Midbrain (tissue), 1 donor: Measurements from ENCODE around the gene TPSD1.
"Not testable (repeated sequence)": the region's sequence is repeated elsewhere in the genome, so short reads cannot be mapped to it uniquely, and the experiment has no call there.

Experiments used
- DNase-seq: peaks from one replicate; lab custom pipeline; 2025; lab: John Stamatoyannopoulos, UW

TPSD1 gene

DNA sequence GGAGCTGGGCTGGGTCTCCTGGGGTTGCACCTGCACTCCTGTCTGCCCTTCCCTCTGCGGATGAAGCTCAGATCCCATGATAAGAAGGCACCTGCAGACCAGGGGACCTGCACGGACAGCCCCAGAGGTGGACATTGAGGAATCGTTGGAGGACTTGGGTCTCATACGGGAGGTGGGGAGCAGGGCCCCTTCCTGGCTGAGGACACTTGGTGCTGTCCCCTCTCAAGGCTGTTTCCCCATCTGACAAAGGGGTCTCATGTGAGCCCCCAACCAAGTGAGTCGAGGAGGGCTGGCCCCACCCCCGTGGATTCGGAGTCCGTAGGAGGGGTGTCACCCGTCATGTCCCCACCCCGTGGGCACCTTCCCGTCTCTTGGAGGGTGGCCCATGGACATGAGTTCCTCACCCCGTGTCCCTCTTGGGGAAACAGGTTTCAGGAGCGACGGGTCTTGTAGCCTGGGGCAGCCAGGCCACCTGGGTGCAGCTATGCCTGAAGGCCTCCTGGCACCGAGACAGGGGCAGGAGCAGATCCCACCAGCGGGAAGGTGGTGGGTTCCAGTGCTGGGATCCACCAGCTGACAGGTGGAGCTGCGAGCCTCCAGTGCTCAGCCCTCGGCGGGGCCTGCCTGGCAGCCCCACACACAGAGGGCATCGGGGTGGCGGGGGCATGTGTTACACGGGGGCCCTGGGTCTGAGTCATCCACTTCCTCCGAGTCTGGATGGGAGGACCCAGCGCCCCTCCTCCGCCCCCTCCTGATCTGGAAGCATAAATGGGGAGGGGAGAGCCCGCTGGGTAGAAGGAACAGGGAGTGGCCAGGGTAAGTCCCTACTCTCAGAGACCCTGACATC, at the start of gene TPSD1:
Gene TPSD1 (plus strand): TSS at position 794 of the 847 bp plus-strand sequence. CDS start 212 bp downstream, outside the sequence.
- not testable (repeated sequence) for DNase-seq

DNA sequence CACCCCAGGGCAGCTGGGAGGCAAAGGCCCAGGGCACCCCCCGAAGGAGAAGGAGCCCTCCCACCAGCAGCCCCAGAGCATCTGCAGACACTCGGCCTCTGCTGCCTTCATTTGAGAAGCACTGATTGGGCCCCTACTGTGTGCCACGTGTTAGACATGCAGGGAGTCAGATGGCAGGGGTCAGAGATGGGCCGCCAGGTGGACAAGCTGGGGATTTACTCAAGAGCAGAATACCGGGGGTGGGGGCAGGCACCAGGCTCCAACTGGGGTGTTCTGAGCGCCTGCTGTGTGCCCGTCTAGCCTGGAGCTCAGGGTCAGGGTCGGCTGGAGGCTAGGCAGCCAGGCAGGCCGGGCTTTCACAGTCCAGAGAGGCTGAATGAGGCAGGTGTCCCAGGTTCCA, 49.5 kb upstream of the TPSD1 start:
- no peak for DNase-seq

DNA sequence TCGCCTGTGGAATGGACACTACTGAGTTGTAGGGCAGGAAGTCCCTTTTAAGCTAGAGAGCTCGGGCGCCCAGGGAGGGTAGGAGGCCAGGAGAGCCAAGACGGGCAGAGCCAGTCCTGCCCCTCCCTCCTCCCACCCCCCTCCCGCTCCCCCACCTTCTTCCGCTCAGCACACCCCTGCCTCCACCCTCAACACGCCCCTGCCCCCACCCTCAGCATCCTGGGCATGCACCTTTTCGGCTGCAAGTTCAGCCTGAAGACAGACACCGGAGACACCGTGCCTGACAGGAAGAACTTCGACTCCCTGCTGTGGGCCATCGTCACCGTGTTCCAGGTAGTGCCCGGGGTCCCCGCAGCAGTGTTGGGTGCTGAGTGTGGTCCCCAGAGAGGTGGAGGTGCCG, 49.1 kb upstream of the TPSD1 start:
- no peak for DNase-seq

DNA sequence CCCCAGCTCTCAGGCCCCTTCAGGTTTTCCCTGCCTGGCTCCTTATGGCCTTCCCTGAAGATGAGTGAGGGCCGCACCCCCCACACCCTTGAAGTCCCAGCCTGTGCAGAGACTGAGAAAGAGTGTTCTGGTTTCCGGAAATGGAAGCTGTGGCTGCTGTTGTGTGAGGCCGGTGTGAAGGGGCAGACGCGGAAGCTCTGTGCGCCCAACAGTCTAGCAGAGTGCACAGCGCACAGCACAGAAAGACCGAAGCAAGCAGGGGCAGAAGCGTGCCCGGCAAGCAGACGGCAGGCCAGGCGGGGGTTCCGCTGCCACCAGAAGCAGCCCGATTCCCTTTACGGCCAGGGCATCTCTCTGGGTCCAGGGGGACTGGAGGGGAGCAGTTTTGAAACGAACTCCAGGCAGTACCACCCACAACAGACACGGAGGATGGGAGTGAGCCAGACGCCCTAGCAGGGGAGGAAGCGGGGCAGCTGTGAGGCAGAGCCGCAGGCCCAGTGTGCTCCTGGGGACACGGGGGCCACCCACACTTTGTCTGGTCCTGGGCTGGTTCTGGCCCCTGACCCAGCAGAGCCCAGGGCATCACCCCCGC, 47.5 kb upstream of the TPSD1 start:
- DNase-seq: no peak

DNA sequence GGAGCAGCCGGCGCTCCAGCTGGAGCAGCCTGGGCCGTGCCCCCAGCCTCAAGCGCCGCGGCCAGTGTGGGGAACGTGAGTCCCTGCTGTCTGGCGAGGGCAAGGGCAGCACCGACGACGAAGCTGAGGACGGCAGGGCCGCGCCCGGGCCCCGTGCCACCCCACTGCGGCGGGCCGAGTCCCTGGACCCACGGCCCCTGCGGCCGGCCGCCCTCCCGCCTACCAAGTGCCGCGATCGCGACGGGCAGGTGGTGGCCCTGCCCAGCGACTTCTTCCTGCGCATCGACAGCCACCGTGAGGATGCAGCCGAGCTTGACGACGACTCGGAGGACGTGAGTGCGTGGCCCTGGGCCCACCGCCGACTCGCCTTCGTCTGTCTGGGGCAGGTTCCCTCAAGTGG, 46.8 kb upstream of the TPSD1 start:
- no peak for DNase-seq

DNA sequence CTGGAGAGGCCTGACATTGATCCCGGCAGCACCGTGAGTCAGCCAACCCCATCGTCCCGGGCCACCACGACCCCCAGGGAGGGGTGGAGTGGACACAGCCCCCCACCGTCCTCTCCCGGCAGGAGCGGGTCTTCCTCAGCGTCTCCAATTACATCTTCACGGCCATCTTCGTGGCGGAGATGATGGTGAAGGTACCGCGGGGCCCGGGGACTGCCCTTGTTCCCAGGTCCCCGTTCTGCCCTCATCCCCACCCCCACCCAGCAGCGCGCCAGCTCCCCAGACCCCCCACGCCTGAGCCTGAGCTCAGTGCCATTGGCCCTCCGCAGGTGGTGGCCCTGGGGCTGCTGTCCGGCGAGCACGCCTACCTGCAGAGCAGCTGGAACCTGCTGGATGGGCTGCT, 45.4 kb upstream of the TPSD1 start:
- DNase-seq: no peak

DNA sequence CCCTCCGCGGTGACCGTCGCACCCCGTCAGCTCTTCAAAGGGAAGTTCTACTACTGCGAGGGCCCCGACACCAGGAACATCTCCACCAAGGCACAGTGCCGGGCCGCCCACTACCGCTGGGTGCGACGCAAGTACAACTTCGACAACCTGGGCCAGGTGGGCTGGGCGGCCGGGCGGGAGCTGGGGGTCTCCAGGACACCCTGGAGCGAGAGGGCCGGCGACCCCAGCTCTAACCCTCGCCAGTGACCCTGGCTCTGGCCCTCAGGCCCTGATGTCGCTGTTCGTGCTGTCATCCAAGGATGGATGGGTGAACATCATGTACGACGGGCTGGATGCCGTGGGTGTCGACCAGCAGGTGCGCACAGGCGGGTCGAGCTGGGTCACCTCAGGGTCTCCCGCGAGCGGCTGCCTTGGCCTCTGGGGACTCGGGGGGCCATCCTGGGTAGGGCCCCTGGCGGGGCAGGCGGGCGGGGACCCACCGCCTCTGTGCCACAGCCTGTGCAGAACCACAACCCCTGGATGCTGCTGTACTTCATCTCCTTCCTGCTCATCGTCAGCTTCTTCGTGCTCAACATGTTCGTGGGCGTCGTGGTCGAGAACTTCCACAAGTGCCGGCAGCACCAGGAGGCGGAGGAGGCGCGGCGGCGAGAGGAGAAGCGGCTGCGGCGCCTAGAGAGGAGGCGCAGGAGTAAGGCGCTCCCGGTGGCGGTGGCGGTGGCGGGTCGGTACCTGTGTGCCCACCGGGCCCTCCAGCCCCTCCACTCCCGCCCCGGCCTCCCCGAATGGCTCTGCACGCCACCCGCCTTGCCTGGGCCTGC, 44.2 kb upstream of the TPSD1 start:
- no peak for DNase-seq

DNA sequence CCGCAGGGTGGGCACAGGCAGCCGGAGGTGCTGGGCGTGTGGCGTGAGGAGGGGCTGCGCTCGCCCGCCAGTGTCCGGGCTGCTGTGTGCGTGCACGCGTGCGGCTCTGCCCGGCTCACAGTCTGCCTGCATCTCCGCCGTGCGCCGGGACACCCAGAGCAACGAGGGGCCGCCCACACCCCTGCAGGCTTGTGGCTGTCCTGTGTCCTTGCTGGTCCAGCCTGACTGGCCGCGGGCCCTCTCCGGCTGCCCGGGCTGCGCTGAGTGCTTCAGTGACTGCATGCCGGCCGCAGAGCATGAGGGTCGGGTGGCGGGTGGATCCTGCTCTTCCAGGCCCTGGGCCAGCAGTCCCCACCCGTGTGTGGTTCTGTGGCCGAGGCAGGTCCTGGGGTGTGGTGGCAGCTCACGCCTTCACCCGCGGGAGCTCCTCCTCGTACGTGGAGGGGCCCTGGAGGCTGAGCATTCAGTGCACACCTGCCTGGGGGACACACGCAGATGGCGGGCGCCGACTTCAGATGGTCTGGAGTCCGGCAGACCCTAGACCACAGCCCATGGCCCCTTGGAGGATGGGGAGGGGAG, 43.2 kb upstream of the TPSD1 start:
- DNase-seq: no peak

DNA sequence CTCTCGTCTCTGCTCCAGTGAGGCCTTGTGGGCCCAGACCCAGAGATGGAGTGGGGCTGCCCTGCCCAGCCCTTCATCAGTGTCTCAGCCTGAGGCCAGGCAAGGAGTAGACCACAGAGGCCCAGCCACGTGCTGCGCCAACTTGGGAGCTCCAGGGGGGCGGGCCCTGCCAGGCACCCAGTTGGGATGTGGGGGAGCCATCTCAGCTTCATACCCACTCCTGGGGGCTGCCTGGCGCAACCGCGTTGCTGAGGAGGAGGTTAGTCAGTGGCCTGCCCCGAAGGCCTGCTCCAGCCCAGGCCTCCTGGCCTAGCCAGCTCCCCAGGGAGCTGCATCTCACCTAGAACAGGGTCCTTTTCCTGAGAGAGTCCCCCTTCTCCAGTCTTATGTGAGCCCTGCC, 42.6 kb upstream of the TPSD1 start:
- no peak for DNase-seq

DNA sequence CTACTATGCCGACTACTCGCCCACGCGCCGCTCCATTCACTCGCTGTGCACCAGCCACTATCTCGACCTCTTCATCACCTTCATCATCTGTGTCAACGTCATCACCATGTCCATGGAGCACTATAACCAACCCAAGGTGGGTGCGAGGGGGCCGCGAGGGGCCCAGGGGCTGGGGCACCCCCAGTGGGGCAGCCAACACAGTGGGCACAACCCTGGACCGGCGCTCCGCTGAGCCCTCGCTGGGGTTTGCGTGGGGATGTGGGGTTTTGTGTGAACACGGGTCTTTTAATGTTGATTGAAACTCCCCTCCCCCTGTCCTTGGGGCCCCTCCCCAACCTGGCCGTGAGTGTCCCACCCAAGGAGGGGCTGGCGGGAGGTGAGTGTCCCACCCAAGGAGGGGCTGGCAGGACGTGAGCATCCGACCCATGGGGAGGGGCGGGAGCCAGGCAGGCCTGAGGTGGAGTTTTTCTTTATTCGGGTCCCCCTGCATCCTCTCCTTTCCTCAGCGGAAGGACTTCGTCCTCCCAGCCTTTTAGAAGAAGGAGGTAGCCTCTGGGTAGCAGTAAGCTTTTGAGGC, 42.0 kb upstream of the TPSD1 start:
- DNase-seq: no peak

DNA sequence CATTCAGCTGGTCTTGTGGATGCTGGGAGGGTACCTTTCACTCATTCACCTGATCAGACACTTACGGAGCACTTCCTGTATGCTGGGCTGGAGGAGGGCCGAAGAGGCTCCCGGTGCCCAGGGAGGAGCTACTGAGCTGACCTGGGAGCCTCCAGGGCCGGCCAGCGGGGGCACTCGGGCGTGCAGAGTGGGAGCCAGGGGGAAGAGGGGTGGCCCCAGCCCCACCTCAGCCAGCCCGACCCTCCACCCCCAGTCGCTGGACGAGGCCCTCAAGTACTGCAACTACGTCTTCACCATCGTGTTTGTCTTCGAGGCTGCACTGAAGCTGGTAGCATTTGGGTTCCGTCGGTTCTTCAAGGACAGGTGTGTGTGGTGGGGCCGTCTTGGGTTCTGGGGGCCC, 41.1 kb upstream of the TPSD1 start:
- DNase-seq: no peak

DNA sequence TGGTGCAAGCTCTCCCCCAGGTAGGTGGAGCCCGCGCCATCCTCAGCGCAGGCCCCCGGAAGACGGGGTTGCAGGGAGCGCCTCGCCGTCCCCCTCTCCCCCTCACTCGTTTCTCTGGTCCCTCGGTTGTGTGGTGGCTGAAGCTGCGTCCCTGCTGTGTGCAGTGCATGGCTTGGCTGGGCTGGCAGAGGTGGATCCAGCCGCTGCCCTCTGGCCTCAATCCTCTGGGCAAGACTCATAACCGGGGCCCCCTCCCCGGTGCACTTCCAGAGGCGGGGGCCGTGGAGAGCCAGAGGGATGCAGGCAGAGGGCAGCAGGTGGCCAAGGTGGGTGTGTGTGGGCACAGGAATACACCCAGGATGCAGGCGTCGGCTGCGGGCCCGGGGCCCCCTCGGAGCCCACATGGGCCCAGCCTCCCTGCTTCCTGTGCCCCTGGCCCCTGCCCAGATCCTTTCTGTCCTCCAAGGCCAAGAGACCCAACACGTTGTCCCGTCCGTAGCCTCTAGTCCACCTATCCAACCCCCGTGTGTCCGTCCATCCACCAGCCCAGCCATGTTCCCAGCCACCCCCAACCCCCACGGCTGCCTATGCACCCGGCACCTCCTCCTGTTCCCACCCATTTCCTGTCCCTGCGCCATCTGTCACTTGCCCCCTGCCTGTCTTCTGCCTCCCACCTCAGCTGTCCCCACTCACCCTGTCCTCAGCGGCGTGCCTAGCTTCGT, 40.1 kb upstream of the TPSD1 start:
- no peak for DNase-seq

DNA sequence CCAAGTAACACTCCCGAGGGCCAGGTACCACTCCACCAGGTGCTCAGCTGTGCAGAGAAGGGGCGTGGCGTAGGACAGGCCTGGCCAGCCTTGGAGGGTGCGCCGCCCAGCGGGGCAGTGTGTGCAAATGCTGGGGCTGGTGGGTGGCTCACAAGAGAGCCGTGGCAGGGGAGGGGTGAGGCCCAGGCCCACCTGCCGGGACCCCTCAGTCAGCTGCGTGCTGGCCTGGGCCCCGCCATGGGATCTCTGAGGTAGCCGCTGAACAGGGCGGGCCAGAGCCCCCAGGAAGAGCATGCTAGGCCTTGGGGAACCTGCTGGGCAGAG, 39.6 kb upstream of the TPSD1 start:
- no peak for DNase-seq

DNA sequence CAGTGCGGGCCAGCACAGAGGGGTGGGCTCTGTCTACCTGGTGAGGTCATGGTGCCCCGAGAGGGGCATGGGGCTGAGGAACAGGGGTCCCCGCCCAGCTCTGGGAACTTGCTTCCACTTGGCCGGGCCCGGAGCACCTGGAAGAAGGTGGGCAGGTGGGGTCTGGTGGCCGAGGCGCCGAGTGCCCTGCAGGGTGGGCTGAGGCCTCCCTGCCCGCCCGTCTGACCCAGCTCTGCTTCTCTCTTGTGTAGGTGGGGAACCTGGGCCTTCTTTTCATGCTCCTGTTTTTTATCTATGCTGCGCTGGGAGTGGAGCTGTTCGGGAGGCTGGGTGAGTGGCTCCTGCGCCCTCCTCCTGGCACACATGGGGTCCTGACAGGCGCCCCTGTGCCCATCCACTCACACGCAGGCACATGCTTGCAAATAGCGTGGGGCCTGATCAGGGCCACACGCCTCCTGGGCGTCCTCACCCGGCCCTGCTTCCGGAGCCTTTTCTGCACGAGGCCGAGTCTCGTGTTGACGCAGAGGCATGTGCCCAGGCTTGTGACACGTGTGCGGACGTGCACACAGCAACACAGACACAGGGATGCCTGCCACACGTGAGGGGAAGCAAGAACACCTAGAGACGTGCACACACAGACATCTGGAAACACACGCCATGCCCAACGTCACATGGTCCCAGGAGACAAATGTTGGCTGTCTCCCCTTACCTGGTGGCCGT, 39.0 kb upstream of the TPSD1 start:
- no peak for DNase-seq

DNA sequence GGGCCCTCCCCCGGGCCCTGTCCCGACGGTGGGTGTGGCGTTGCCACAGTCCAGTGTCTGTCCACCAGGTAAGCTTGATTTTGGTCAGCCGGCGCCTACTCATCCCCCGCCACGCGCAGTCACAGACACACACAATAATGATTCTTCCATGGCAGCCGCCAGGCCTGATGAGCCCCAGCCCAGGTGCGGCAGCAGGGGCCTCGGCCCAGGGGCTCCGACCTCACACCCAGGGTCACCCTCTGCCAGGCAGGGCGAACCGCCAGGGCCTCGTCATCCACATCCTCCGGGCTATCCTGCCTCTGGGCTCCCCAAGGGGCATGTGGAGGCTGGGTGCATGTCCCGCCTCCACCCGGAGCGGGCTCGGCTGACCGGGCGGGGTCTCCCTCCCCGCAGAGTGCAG, 38.3 kb upstream of the TPSD1 start:
- DNase-seq: no peak

DNA sequence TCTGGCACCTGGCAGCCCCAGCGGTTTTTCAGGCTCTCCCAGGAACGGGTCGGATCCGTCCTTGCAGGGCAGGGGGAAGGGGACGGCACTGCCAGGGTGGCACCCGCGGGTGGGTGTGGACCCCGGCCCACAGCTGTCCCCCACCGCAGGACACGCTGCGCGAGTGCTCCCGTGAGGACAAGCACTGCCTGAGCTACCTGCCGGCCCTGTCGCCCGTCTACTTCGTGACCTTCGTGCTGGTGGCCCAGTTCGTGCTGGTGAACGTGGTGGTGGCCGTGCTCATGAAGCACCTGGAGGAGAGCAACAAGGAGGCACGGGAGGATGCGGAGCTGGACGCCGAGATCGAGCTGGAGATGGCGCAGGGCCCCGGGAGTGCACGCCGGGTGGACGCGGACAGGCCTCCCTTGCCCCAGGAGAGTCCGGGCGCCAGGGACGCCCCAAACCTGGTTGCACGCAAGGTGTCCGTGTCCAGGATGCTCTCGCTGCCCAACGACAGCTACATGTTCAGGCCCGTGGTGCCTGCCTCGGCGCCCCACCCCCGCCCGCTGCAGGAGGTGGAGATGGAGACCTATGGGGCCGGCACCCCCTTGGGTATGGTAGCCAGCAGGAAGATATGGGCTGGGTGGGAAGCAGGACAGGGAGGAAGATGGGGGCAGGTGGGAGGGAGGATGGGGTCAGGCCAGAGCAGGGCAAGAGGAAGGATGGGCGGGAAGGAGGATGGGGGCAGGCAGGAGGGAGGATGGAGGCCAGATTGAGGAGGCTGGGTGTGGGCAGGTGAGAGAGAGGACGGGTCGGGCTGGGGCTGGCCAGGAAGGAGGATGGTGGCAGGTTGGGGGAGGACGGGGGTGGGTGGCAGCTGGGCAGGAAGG, 37.6 kb upstream of the TPSD1 start:
- no peak for DNase-seq

DNA sequence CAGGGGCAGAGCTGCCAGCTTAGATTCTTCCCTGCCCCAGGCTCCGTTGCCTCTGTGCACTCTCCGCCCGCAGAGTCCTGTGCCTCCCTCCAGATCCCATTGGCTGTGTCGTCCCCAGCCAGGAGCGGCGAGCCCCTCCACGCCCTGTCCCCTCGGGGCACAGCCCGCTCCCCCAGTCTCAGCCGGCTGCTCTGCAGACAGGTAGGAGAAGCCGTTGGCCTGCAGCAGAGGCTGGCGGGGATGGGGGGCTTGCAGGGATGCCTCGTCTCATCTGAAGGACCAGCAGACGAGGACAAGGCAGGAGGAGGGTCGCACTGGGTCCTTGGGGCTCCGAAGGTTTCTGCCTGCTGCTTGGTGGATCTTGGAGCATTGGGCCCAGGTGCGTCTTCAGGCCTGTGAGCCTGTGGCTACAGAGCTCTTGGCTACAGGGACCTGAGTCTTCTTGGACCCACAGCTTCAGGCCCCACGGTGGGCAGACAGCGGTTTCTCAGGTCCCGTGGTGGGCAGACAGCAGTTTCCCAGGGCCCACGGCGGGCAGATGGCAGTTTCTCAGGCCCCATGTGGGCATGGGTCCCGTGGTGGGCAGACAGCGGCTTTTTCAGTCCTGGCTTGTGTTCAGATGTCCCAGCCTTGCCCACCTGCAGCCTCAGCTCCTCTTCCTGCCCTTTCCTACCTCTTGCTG, 36.8 kb upstream of the TPSD1 start:
- no peak for DNase-seq

DNA sequence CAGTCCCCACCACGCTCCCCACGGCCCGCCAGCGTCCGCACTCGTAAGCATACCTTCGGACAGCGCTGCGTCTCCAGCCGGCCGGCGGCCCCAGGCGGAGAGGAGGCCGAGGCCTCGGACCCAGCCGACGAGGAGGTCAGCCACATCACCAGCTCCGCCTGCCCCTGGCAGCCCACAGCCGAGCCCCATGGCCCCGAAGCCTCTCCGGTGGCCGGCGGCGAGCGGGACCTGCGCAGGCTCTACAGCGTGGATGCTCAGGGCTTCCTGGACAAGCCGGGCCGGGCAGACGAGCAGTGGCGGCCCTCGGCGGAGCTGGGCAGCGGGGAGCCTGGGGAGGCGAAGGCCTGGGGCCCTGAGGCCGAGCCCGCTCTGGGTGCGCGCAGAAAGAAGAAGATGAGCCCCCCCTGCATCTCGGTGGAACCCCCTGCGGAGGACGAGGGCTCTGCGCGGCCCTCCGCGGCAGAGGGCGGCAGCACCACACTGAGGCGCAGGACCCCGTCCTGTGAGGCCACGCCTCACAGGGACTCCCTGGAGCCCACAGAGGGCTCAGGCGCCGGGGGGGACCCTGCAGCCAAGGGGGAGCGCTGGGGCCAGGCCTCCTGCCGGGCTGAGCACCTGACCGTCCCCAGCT, 35.7 kb upstream of the TPSD1 start:
- no peak for DNase-seq
